Mucosa of descending colon (tissue), 3 donors: Measurements from ENCODE around the gene FOXM1. TPM values are rescaled to one million over a fixed set of nuclear protein-coding genes. Genes with fewer than 3 reads are reported as not detected.

Source experiments
- ATAC-seq: fragments of 200-7000 bp; cut with Tn5 transposase; one replicate; pipeline ENCODE4 v1.9.1; 2020; ENCODE audit warnings: mild to moderate bottlenecking, moderate library complexity
- DNase-seq, 3 donors: peaks; one replicate each; pipeline ENCODE4 v3.0.0-alpha.2; 2020
- H3K36me3 ChIP-seq: fragments of 200-600 bp; one replicate; pipeline ENCODE4 v1.8.0; 2021; ENCODE audit warnings: low read depth, mild to moderate bottlenecking
- H3K4me1 ChIP-seq: fragments of 200-600 bp; one replicate; pipeline ENCODE4 v1.8.0; 2021; ENCODE audit warnings: low read depth, mild to moderate bottlenecking
- H3K4me3 ChIP-seq: fragments of 200-600 bp; one replicate; pipeline ENCODE4 v1.8.0; 2021; ENCODE audit warnings: mild to moderate bottlenecking
- H3K9me3 ChIP-seq: fragments of 200-600 bp; one replicate; pipeline ENCODE4 v1.8.0; 2021; ENCODE audit warnings: mild to moderate bottlenecking
- intact Hi-C, 2 donors: fragments of 100-400 bp; cut with DNase I in 1 of 2; cut with micrococcal nuclease in 1 of 2; formaldehyde crosslinking; loops; one replicate each; pipeline versions ENCODE4 v1.11.0 to v1.11.1; 2022; cut with DNase I, micrococcal nuclease
- total RNA-seq, 3 donors: library from RNA; stranded (reverse); fragmentation: NEBNext Ultra II Directional in 2 of 3; extraction: Animal tissue kit (Norgen Biotek cat#: 25700) in 2 of 3; gene quantifications; one replicate each; pipeline versions ENCODE4 v1.2.1 to v1.2.4, GENCODE V29; 2021 to 2023
- TF ChIP-seq, protein P1 (sequence below): fragments of 200-600 bp; IDR thresholded peaks from one replicate; pipeline ENCODE4 v1.8.0; 2022; ENCODE audit warnings: antibody characterized with exemption, mild to moderate bottlenecking
- donor health status: DM: no; HTN: no; CAD: no; lungs with moderate emphysema.
- donor health status: DM: no; HTN: no; CAD: no.
- donor health status: DM: no; HTN: yes; CAD: no.

Gene FOXM1
- total RNA-seq, 3 donors from 2014 or later: 6.3 to 30.0 (median 7.7) TPM

DNA sequence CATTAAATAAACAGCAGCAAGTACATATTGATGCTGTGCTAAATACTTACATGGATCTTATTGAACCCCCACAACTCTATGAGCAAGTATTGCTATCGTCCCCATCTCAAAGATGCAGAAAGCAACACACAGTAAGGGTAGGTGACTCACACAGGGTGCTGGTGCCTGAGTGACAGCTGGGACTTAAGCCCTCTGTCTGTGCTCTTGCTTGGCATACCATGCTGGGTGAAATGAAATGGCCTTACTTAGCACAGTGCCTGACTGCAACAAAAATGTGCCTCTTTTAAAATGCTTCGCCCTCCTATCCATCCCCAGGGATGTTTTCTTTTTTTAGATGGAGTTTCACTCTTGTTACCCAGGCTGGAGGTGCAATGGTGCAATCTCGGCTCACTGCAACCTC lies 20.9 kb downstream of the FOXM1 start:
- Histone ChIP-seq H3K9me3 (no peaks in the 10 kb centered on the region), H3K4me3 (no peak overlapping the region), H3K36me3 (no peaks in the 10 kb centered on the region), H3K4me1 (peaks cover 18% of the 10 kb centered on the region)
- no peak for DNase-seq
- TF ChIP-seq, protein P1, sequence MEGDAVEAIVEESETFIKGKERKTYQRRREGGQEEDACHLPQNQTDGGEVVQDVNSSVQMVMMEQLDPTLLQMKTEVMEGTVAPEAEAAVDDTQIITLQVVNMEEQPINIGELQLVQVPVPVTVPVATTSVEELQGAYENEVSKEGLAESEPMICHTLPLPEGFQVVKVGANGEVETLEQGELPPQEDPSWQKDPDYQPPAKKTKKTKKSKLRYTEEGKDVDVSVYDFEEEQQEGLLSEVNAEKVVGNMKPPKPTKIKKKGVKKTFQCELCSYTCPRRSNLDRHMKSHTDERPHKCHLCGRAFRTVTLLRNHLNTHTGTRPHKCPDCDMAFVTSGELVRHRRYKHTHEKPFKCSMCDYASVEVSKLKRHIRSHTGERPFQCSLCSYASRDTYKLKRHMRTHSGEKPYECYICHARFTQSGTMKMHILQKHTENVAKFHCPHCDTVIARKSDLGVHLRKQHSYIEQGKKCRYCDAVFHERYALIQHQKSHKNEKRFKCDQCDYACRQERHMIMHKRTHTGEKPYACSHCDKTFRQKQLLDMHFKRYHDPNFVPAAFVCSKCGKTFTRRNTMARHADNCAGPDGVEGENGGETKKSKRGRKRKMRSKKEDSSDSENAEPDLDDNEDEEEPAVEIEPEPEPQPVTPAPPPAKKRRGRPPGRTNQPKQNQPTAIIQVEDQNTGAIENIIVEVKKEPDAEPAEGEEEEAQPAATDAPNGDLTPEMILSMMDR: no peak
- no peak for ATAC-seq
- intact Hi-C loops: loop anchor here in 1 of 2 donors (5.0 kb wide), 1 partner anchor 186 kb away; no protein-coding TSS in a partner anchor

DNA sequence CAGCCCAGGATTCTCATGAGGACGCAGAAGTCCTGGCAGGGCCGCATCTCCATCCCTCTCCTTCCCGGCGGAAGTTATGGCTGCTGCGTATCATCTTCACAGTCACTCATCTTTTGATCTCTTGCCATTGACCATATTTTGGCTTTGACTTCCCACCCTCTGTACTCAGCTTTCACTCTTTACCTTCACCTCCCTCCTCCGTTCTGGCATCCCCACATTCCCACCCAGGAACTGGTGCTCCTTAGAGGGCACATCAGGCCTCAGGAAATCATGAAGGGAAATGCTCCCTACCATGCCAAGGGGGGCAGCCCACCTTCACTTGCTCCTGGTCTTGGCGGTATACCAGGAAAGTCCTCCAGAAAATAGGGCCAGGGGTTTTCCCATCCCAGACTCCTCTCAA lies 21.4 kb downstream of the FOXM1 start:
- TF ChIP-seq, protein P1: no peak
- no peaks in the 10 kb centered on the region for H3K36me3 ChIP-seq
- peaks cover 18% of the 10 kb centered on the region for H3K4me1 ChIP-seq
- H3K9me3 ChIP-seq: no peaks in the 10 kb centered on the region
- intact Hi-C loops: loop anchor here in 1 of 2 donors (5.0 kb wide), 1 partner anchor 187 kb away; no protein-coding TSS in a partner anchor
- no peak for DNase-seq
- no peak for ATAC-seq
- H3K4me3 ChIP-seq: no peak overlapping the region

DNA sequence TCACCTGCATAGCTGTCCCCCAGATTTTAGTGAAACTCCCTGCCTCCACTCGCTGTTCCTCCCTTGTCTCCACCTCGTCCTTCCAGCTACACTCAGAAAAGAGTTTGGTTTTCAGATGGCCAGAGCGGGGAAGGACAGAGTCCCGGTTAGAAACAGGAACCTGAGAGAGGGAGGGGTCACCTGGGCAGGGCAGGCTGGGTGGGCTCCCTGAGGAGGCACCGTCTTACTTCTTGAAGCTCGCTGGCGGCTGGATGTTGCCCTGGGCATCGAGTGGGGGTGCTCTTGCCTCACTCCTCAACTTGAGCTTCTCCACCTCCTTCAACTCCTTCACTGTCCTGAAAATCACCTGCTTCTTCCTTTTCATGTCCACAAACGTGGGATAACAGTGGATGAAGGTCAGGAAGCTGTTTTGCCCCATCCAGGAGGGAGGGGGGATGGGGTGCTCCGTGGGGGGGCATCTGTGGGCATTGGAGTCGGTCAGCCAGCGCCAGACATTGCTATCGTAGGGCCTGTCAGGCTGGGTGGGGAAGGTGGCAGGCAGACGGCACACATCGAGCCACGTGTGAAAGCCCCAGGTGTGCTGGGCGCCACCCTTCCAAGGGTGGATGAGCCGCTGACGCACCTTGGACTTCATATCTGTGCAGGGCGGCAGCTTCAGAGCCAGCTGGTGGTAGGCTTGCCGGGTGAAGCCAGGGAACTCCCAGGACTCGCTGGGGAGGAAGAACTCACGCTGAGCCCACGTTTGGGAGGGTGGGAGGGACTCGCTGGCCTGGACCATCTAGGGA lies 22.1 kb downstream of the FOXM1 start:
- H3K36me3 ChIP-seq: no peaks in the 10 kb centered on the region
- ATAC-seq (peak; percentile 97), DNase-seq (peak; percentile 88 to 90 (median 89))
- no peaks in the 10 kb centered on the region for H3K9me3 ChIP-seq
- intact Hi-C loops: loop anchor here in 1 of 2 donors (5.0 kb wide), 1 partner anchor 187 kb away; no protein-coding TSS in a partner anchor
- H3K4me3 ChIP-seq: no peak overlapping the region
- TF ChIP-seq, protein P1: no peak
- H3K4me1 ChIP-seq: peaks cover 21% of the 10 kb centered on the region

DNA sequence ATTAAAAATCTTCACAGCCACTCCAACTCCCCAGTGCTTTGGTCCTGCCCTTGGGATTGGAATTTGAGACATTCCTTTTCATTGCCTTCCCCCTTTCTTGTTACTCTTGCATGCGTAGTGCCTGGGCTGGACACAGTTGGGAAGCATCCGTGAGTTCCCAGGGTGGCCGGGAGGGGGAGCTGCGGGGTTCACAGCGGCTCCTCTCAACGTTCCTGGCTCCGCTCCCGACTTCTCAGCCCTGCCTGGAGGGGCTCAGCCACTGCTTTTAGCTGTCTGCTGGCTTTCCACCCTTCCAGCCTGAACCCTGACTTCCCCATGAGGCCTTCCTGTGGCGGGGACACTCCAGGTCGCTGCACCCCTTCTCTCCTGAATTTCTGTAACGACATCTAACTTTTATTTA lies 23.3 kb downstream of the FOXM1 start:
- no peaks in the 10 kb centered on the region for H3K36me3 ChIP-seq
- H3K9me3 ChIP-seq: no peaks in the 10 kb centered on the region
- intact Hi-C loops: no loop called here
- TF ChIP-seq, protein P1: peak; percentile 57
- ATAC-seq (peak; percentile 66), DNase-seq (peak; percentile 72 to 84 (median 80))
- no peak overlapping the region for H3K4me3 ChIP-seq
- H3K4me1 ChIP-seq: peaks cover 21% of the 10 kb centered on the region

DNA sequence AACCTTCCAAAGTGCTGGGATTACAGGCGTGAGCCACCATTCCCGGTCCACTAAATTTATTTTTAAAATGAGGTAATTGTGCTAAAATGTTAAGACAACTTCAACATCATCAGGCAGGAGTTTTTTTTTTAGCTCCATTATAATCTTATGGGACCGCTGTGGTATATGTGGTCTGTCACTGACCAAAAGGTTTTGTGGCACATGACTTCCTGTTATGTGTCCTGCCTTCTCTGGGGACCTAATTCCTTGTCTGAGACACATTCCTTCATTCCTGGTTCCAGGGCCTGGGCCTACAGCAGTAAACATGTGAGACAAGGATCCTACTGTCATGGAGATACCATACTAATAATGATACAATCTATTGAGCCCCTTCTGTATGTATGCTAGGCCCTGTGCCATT lies 25.0 kb downstream of the FOXM1 start:
- TF ChIP-seq, protein P1: no peak
- DNase-seq (no peak), ATAC-seq (no peak)
- H3K36me3 ChIP-seq: no peaks in the 10 kb centered on the region
- no peaks in the 10 kb centered on the region for H3K9me3 ChIP-seq
- no peak overlapping the region for H3K4me3 ChIP-seq
- H3K4me1 ChIP-seq: peaks cover 21% of the 10 kb centered on the region
- intact Hi-C loops: no loop called here
